ENCODE measurements around the gene C7orf33.
"Not testable (repeated sequence)": the region's sequence is repeated elsewhere in the genome, so short reads cannot be mapped to it uniquely, and the experiment has no call there.

Gene C7orf33

GRCh38 chr7:148580446-148580845 is 10.1 kb upstream of the C7orf33 start:
- DNase-seq (ENCODE audit: low spot score), result no peak

- no peak for DNase-seq (ENCODE audit: low spot score)
Measured at GRCh38 chr7:148581624-148582023, 8.9 kb upstream of the C7orf33 start.

GRCh38 chr7:148584154-148584827 is 6.3 kb upstream of the C7orf33 start:
- DNase-seq (ENCODE audit: low spot score), result no peak

DNA sequence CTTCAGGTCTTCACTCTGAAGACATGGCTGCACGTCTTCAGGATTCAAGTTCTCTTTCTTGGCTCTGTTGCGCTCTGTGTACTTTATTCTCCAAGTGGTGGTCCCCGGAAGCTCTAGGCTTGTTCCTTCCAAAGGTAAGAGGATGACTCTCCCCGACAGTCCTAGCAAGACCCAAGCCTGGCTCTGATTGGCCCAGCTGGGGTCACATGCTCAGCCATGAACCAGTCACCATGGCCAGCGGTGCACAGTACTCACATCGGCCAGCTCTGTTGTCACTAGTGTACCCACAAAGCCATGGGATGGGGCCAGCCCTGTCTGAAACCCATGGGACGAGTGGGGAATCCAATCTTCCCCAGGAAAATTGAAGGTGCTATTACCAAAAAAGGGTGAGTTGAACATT is 5.2 kb upstream of the C7orf33 start:
- DNase-seq (ENCODE audit: low spot score), result no peak

GRCh38 chr7:148587076-148587475 is 3.5 kb upstream of the C7orf33 start:
- DNase-seq (ENCODE audit: low spot score), result no peak

DNA sequence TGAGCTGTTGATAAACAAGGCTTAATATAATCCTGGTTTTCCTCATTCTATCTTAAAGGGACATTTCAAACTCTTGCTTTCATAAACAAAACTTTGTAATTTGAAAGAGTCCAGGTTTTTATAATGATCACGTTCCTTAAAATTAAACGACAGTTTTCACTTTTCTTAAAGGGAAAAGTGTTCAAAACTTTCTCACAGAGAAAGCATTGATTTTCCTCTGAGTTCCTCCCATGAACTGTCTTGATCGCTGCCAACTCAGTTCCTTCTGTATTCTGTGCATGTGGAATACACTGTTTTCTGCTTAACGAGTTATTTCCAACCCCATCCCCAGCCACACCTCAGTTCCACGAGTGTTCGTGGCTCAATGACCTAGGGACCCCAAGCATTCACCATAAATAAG is 2.4 kb upstream of the C7orf33 start:
- no peak for DNase-seq (ENCODE audit: low spot score)

DNA sequence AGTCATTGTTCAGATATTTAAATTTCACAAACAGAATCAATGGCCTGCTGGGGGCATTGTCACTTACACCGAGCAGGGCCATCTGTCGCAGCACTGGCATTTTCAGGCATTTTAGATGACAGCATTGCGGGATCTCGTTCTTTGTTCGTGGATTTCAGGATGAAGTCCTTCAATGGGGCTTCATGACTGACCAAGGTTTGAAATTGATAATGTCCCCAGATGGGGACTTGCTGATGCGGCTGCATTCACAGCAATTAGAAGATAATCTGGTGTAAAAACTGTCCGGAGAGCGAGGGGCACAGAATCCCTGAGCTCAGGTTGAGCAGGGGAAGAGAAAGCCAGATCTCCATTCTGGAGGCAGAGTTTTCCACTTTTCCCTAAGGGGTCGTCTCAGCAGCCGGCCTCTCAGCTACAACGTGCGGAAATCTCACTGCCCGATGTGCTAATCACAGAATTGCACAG is 1.9 kb upstream of the C7orf33 start:
- no peak for DNase-seq (ENCODE audit: low spot score)

DNA sequence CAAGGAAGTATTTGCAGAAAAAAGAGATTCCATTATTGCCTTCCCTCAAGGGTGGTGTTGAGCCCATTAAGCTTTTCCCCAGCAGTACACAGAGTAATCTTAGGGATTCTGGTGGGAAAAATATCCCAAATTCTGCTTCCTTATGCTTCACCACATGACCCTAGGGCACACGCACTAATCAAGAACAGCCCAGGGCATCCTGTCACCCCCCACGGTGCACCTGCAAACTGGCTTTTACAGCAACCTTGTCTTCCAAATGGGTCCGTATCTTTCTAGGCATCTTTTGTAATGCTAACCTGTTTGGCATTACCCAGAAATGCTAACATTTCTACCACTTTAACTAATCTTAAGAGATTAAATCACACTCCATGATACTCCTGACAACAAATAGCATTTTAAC is 926 bp upstream of the C7orf33 start:
- DNase-seq (ENCODE audit: low spot score), result no peak

DNA sequence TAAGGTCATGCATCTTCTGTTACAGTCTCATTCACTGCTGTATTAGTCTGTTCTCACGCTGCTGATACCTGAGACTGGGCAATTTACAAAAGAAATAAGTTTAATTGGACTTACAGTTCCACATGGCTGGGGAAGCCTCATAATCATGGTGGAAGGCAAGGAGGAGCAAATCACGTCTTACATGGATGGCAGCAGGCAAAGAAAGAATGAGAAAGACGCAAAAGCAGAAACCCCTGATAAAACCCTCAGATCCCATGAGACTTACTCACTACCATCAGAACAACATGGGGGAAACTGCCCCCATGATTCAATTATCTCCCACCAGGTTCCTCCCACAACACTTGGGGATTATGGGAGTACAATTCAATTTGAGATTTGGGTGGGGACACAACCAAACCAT is 5.8 kb downstream of the C7orf33 start:
- DNase-seq (ENCODE audit: low spot score), result not testable (repeated sequence)

GRCh38 chr7:148598351-148598750 is 7.8 kb downstream of the C7orf33 start:
- DNase-seq (ENCODE audit: low spot score), result no peak

GRCh38 chr7:148605350-148605749 is 14.8 kb downstream of the C7orf33 start:
- no peak for DNase-seq (ENCODE audit: low spot score)

GRCh38 chr7:148607151-148607661 is 16.6 kb downstream of the C7orf33 start:
- no peak for DNase-seq (ENCODE audit: low spot score)

GRCh38 chr7:148609045-148609725 is 18.6 kb downstream of the C7orf33 start:
- no peak for DNase-seq (ENCODE audit: low spot score)

- no peak for DNase-seq (ENCODE audit: low spot score)
Measured at GRCh38 chr7:148611692-148612091, 21.1 kb downstream of the C7orf33 start.

- no peak for DNase-seq (ENCODE audit: low spot score)
Measured at GRCh38 chr7:148615085-148615730, 24.6 kb downstream of the C7orf33 start.

GRCh38 chr7:148620749-148621359 is 30.3 kb downstream of the C7orf33 start:
- peak; percentile 91 for DNase-seq (ENCODE audit: low spot score)

GRCh38 chr7:148621563-148621962 is 31.0 kb downstream of the C7orf33 start:
- DNase-seq (ENCODE audit: low spot score), result no peak

DNA sequence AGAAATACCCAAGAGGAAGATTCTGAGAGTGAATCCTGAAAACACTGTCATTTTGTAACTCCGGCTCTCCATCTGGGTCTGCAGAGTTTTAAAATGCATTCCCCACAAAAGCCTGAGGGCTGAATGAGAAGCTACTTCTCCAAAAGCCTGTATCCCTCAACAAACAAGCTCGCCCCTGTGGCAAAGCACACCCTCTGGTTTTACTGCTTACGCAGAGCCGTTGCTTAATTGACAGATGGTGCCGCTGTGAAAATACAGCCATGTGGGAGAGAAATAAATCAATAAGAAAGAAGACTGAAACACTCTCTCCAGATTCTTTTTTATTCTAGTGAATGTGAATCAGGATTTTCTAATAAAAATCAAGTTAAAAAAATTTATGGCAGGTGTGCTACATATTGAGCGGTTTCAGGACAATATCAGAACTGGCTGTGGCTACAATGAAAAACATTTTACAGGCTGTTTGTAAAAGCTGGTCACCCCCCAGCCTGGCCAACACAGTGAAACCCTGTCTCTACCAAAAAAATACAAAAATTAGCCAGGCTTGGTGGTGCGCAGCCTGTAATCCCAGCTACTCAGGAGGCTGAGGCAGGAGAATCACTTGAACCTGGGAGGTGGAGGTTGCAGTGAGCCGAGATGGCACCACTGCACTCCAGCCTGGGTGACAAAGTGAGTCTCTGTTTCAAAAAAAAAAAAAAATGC is 32.5 kb downstream of the C7orf33 start:
- no peak for DNase-seq (ENCODE audit: low spot score)

DNA sequence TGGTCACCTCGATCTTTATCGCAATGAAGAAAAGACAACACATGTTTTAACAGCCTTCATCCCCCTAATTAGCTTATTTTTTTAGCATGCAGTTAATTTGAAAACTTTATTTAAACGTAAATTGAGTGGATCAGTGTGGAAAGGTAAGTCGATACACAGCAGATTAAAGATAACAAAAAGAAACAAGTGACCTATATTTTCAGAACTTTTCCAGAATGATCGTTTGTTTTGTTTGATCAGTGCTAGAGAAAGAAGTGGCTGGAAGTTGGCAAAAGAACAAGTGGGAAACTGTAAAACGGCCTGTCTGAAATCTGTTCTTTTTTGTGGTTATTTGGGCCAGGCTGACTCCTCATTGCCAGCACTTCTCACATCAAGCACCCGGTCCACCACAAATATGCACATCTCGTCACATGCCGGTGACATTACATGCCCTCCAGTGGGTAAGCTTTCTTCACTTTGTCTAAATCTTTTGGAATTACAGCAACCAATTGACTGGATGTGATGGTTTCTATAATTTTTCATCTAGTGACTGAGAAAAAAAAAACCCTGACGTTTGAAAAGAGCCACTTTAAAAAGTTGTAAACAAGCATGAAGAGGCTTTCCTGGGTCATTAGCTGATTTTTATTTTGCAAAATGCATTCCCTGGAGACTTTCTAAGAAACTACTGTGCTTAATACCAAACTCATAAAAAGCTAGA is 33.2 kb downstream of the C7orf33 start:
- peak; percentile 52 for DNase-seq (ENCODE audit: low spot score)

DNA sequence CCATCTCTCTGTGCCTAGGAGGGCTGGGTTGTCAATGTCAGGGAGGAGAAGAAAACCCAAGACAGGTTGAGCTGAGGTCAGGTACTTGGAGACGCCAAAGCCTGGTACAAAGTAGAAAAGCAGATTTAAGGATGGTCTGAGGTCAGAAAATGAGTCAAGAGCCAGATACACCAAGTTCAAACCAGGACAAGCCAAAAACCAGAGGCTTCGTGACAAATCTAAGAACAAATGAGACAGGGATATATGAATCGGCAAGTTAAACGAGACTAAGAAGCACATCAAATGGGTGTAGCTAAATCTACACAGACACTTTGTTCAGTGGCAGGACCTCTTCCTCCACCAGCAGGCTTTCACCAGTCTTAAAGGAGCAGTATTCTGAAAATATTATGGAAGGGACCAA is 34.2 kb downstream of the C7orf33 start:
- DNase-seq (ENCODE audit: low spot score), result no peak

DNA sequence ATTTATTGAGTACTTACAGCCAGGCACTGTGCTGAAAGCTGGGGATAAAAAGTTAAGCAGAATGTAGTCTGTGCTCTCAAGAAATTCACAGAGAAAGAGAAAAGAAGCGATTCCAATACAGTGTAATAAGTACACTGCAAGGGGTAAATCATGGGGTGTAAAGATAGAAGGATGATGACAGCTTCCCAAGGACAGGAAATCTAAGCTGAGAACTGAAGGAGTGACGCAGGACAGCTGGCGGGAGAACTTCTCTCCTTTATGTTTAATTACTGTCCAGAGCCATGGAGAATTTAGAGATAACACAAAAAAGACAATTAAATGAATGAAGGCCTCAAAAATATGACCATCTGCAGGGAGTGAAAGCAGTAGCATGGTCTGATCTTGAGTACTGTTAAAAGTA is 34.8 kb downstream of the C7orf33 start:
- DNase-seq (ENCODE audit: low spot score), result no peak
